Measurements from ENCODE around the gene C5orf34. TPM values are rescaled to one million over a fixed set of nuclear protein-coding genes. Genes with fewer than 3 reads are reported as not detected.

The C5orf34 gene
- total and polyA plus RNA-seq, 2 of the 4 experiments (the other 2 are of a cell fraction), result 3.3 to 6.1 TPM

DNA sequence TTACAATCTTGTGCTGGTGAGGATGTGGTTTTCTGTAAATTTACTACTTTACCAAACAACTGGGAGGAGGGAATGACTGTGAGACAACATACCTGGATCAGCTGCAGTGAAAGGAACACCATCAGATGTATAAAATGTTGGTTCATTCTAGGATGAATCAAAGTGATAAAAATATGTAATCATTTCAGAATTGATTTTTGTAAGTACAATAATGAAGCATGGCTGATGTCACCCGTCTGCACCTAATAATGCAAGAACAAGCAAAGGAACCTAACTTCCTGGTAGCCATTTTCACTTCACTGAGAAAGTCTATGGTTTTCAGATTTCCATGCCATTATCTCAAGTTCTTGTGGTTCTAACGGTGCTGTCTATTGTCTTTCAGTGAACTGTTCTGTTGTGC lies 18.7 kb upstream of the C5orf34 start:
- Histone ChIP-seq H3K56ac (ENCODE audit: extremely low read depth, insufficient read depth, low read length) (no peak overlapping the region), H2AK9ac (replicated peaks; ENCODE audit: low read depth, low read length, poor library complexity) (no peak overlapping the region), H3K9me1 (ENCODE audit: insufficient read depth, low read length) (no peaks in the 10 kb centered on the region), H3K14ac (replicated peaks; ENCODE audit: low read depth, low read length) (no peak overlapping the region), H3K27ac (ENCODE audit: insufficient read depth, low read length) (no peak overlapping the region), H3K79me1 (ENCODE audit: low read depth in 1 of 2, low read length in 2 of 2) (no peaks in the 10 kb centered on the region), H2AK5ac (ENCODE audit: low read depth, low read length) (no peak overlapping the region), H3K36me3 (ENCODE audit: control insufficient read depth, insufficient read depth, low read length) (peaks cover 47% of the 10 kb centered on the region), H3K18ac (ENCODE audit: low read depth, low read length) (no peak overlapping the region), H4K91ac (ENCODE audit: insufficient read depth, low read depth, low read length) (no peak overlapping the region), H3K23ac (ENCODE audit: low read depth, low read length) (no peak overlapping the region), H3K4me3 (ENCODE audit: insufficient read depth, low read depth, low read length) (no peak overlapping the region), H3K9me3 (ENCODE audit: control insufficient read depth, insufficient read depth, low read length) (no peaks in the 10 kb centered on the region), H2BK20ac (ENCODE audit: low read depth, low read length) (no peak overlapping the region), H2BK120ac (ENCODE audit: low read depth, low read length) (no peak overlapping the region), H4K5ac (ENCODE audit: low read depth, low read length) (no peak overlapping the region), H3K4me1 (ENCODE audit: control insufficient read depth, insufficient read depth, low read length) (no peaks in the 10 kb centered on the region), H2BK15ac (ENCODE audit: low read depth, low read length) (no peak overlapping the region), H3K27me3 (ENCODE audit: control insufficient read depth, insufficient read depth, low read length) (no peaks in the 10 kb centered on the region), H4K8ac (ENCODE audit: low read depth in 2 of 2, low read length in 2 of 2) (no peak overlapping the region), H3K9ac (ENCODE audit: low read depth, low read length) (no peak overlapping the region), H3K4me2 (ENCODE audit: low read depth, low read length) (no peak overlapping the region), H4K20me1 (ENCODE audit: insufficient read depth, low read length) (no peaks in the 10 kb centered on the region), H2AFZ (replicated peaks; ENCODE audit: low read length, poor library complexity) (no peak overlapping the region), H2BK5ac (ENCODE audit: low read depth, low read length, poor library complexity, severe bottlenecking) (no peak overlapping the region), H3K4ac (ENCODE audit: low read depth, low read length) (no peak overlapping the region)
- no CpG with 5 or more reads among the region's 2 CpGs for WGBS, 2 experiments (ENCODE audit: extremely low coverage in 2 of 2, insufficient read length in 1 of 2)
- no peak for ATAC-seq (ENCODE audit: low read depth)
- ChIA-PET POLR2A (ENCODE audit: unreplicated experiment) (no interaction called here), CTCF (interaction anchor here (0.6 kb wide), 1 partner anchor 998 kb away, joined by 4 read pairs; no protein-coding TSS in a partner anchor)
- no TSS peak for BruUV-seq (replicated peaks)
- intact Hi-C loops (cut with micrococcal nuclease) (no loop called here), dilution Hi-C loops (cut with HindIII; ENCODE audit: low sequenced_read_pairs, unreplicated experiment) (no loop called here), in situ Hi-C loops (cut with MboI; ENCODE audit: low sequenced_read_pairs) (no loop called here)
- no peak for DNase-seq
- TF ChIP-seq MAZ (IDR thresholded peaks at IDR 0.05; ENCODE audit: borderline replicate concordance, low read depth, low read length), result no peak
- no peak for TF ChIP-seq MAFK (IDR thresholded peaks at IDR 0.05; ENCODE audit: low read depth, low read length)
- no peak for TF ChIP-seq BHLHE40 (IDR thresholded peaks at IDR 0.05; ENCODE audit: low read depth, low read length)
- TF ChIP-seq, protein P1, sequence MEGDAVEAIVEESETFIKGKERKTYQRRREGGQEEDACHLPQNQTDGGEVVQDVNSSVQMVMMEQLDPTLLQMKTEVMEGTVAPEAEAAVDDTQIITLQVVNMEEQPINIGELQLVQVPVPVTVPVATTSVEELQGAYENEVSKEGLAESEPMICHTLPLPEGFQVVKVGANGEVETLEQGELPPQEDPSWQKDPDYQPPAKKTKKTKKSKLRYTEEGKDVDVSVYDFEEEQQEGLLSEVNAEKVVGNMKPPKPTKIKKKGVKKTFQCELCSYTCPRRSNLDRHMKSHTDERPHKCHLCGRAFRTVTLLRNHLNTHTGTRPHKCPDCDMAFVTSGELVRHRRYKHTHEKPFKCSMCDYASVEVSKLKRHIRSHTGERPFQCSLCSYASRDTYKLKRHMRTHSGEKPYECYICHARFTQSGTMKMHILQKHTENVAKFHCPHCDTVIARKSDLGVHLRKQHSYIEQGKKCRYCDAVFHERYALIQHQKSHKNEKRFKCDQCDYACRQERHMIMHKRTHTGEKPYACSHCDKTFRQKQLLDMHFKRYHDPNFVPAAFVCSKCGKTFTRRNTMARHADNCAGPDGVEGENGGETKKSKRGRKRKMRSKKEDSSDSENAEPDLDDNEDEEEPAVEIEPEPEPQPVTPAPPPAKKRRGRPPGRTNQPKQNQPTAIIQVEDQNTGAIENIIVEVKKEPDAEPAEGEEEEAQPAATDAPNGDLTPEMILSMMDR (conservative IDR thresholded peaks at IDR 0.05; ENCODE audit: low read depth, low read length), result no peak
- no peak for TF ChIP-seq MXI1 (IDR thresholded peaks at IDR 0.05; ENCODE audit: borderline replicate concordance, low read depth, low read length)
- TF ChIP-seq, protein P2, sequence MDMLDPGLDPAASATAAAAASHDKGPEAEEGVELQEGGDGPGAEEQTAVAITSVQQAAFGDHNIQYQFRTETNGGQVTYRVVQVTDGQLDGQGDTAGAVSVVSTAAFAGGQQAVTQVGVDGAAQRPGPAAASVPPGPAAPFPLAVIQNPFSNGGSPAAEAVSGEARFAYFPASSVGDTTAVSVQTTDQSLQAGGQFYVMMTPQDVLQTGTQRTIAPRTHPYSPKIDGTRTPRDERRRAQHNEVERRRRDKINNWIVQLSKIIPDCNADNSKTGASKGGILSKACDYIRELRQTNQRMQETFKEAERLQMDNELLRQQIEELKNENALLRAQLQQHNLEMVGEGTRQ (IDR thresholded peaks at IDR 0.05; ENCODE audit: low read depth, low read length), result no peak
- TF ChIP-seq NFE2L2 (IDR thresholded peaks at IDR 0.05; ENCODE audit: low read depth, low read length), result no peak
- TF ChIP-seq SMC3 (IDR thresholded peaks at IDR 0.05; ENCODE audit: low read depth, low read length), result no peak
- TF ChIP-seq POLR2A (IDR thresholded peaks at IDR 0.05; ENCODE audit: low read depth, low read length), result no peak
- no peak for TF ChIP-seq RCOR1 (IDR thresholded peaks at IDR 0.05; ENCODE audit: insufficient replicate concordance, low read length)
- TF ChIP-seq RAD21 (IDR thresholded peaks at IDR 0.05; ENCODE audit: low read length), result no peak
- TF ChIP-seq FOS (IDR thresholded peaks at IDR 0.05; ENCODE audit: low read depth, low read length), result no peak
- TF ChIP-seq RFX5 (IDR thresholded peaks at IDR 0.05; ENCODE audit: low read depth, low read length), result no peak
- no peak for TF ChIP-seq CEBPB (IDR thresholded peaks at IDR 0.05; ENCODE audit: low read depth, low read length)
- TF ChIP-seq, protein P3, sequence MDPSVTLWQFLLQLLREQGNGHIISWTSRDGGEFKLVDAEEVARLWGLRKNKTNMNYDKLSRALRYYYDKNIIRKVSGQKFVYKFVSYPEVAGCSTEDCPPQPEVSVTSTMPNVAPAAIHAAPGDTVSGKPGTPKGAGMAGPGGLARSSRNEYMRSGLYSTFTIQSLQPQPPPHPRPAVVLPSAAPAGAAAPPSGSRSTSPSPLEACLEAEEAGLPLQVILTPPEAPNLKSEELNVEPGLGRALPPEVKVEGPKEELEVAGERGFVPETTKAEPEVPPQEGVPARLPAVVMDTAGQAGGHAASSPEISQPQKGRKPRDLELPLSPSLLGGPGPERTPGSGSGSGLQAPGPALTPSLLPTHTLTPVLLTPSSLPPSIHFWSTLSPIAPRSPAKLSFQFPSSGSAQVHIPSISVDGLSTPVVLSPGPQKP (IDR thresholded peaks at IDR 0.05; ENCODE audit: borderline replicate concordance, low read depth, low read length), result no peak
- no peak for TF ChIP-seq CHD1 (IDR thresholded peaks at IDR 0.05; ENCODE audit: low read depth, low read length)

All from IMR-90 (cell line).